Epithelial cell of prostate (primary cell): ENCODE measurements around the gene KAT14.
"Not testable (repeated sequence)": the region's sequence is repeated elsewhere in the genome, so short reads cannot be mapped to it uniquely, and the experiment has no call there.

ENCODE experiments used
- DNase-seq: peaks from one replicate; pipeline ENCODE4 v3.0.0-alpha.2; 2011; ENCODE audit warnings: low read depth, low spot score
- H3K27ac ChIP-seq: fragments of 450-650 bp; 2 replicates; pipeline ENCODE4 v1.5.1; 2017; ENCODE audit warnings: mild to moderate bottlenecking

The KAT14 gene

GRCh38 chr20:18213002-18213401 is 75.3 kb downstream of the KAT14 start:
- no peak for DNase-seq

GRCh38 chr20:18215566-18215965 is 77.9 kb downstream of the KAT14 start:
- no peak for DNase-seq
- no peak overlapping the region for H3K27ac ChIP-seq

More at GRCh38 chr20:18213002-18213401, 75.3 kb downstream of the KAT14 start:
- H3K27ac ChIP-seq: no peak overlapping the region

GRCh38 chr20:18218280-18218679 is 80.6 kb downstream of the KAT14 start:
- no peak overlapping the region for H3K27ac ChIP-seq
- no peak for DNase-seq

- no peak overlapping the region for H3K27ac ChIP-seq
- DNase-seq: no peak
Measured at GRCh38 chr20:18223409-18223808, 85.7 kb downstream of the KAT14 start.

GRCh38 chr20:18224968-18225568 is 87.4 kb downstream of the KAT14 start:
- no peak for DNase-seq
- H3K27ac ChIP-seq: peak overlapping the region; percentile 28

- no peak for DNase-seq
- H3K27ac ChIP-seq: peak overlapping the region; percentile 28
Measured at GRCh38 chr20:18225632-18226031, 88.0 kb downstream of the KAT14 start.

- not testable (repeated sequence) for DNase-seq, H3K27ac ChIP-seq
Measured at GRCh38 chr20:18226741-18227140, 89.1 kb downstream of the KAT14 start.

- no peak for DNase-seq
- H3K27ac ChIP-seq: no peak overlapping the region
Measured at GRCh38 chr20:18233408-18233943, 95.8 kb downstream of the KAT14 start.
